Breast epithelium (tissue), 3 donors: ENCODE measurements around the gene CNOT10.

ENCODE experiments used
- CTCF ChIP-seq, 3 donors: fragments of 450-650 bp; IDR thresholded peaks; one replicate each; pipeline ENCODE4 v1.5.1; 2016 to 2017; ENCODE audit warnings: antibody characterized with exemption in 3 of 3, mild to moderate bottlenecking in 3 of 3, moderate library complexity in 3 of 3
- POLR2A ChIP-seq: fragments of 450-650 bp; IDR thresholded peaks from one replicate; pipeline ENCODE4 v1.6.1; 2016; ENCODE audit warnings: antibody characterized with exemption, mild to moderate bottlenecking, moderate library complexity
- POLR2AphosphoS5 ChIP-seq, 3 donors: sonication (generic); formaldehyde crosslinking; IDR thresholded peaks; one replicate each; pipeline ENCODE4 v1.6.1; 2017; ENCODE audit warnings: antibody characterized with exemption in 3 of 3

GRCh38 chr3:32759342-32759741 is 74.4 kb downstream of the CNOT10 start:
- TF ChIP-seq POLR2A (no peak), CTCF (IDR thresholded peaks at IDR 0.05) (no peak), POLR2AphosphoS5 (IDR thresholded peaks at IDR 0.05) (no peak)
